Measurements from ENCODE around the gene HSPB6. TPM values are rescaled to one million over a fixed set of nuclear protein-coding genes. Genes with fewer than 3 reads are reported as not detected.
"Not testable (repeated sequence)": the region's sequence is repeated elsewhere in the genome, so short reads cannot be mapped to it uniquely, and the experiment has no call there.

Gene HSPB6
- total RNA-seq, 1 donor from 2014 or later = 0.37 TPM

GRCh38 chr19:35775046-35775297 is 18.1 kb upstream of the HSPB6 start:
- TF ChIP-seq CTCF (conservative IDR thresholded peaks at IDR 0.05) = no peak
- H3K27me3 Mint-ChIP-seq (ENCODE audit: low read depth) = peaks cover 9% of the 10 kb centered on the region
- peak overlapping the region; percentile 91 for H3K4me3 Mint-ChIP-seq
- no peak for DNase-seq (ENCODE audit: low read depth, low spot score)
- H3K36me3 Mint-ChIP-seq (ENCODE audit: low read depth) = peaks cover 2% of the 10 kb centered on the region
- no peak overlapping the region for H3K27ac Mint-ChIP-seq (ENCODE audit: unreplicated experiment)
- no peaks in the 10 kb centered on the region for H3K9me3 Mint-ChIP-seq
- peaks cover 34% of the 10 kb centered on the region for H3K4me1 Mint-ChIP-seq

- Mint-ChIP-seq H3K4me3 (peak overlapping the region; percentile 91), H3K27me3 (ENCODE audit: low read depth) (peaks cover 9% of the 10 kb centered on the region), H3K4me1 (peaks cover 34% of the 10 kb centered on the region), H3K27ac (ENCODE audit: unreplicated experiment) (no peak overlapping the region), H3K36me3 (ENCODE audit: low read depth) (peaks cover 2% of the 10 kb centered on the region), H3K9me3 (no peaks in the 10 kb centered on the region)
- TF ChIP-seq CTCF (conservative IDR thresholded peaks at IDR 0.05) = no peak
- DNase-seq (ENCODE audit: low read depth, low spot score) = no peak
Observed at GRCh38 chr19:35774274-35775045, 17.6 kb upstream of the HSPB6 start.

- peaks cover 9% of the 10 kb centered on the region for H3K27me3 Mint-ChIP-seq (ENCODE audit: low read depth)
- peaks cover 39% of the 10 kb centered on the region for H3K4me1 Mint-ChIP-seq
- H3K9me3 Mint-ChIP-seq = no peaks in the 10 kb centered on the region
- H3K36me3 Mint-ChIP-seq (ENCODE audit: low read depth) = peaks cover 6% of the 10 kb centered on the region
- H3K4me3 Mint-ChIP-seq = peak overlapping the region; percentile 71
- no peak overlapping the region for H3K27ac Mint-ChIP-seq (ENCODE audit: unreplicated experiment)
- no peak for DNase-seq (ENCODE audit: low read depth, low spot score)
- TF ChIP-seq CTCF (conservative IDR thresholded peaks at IDR 0.05) = no peak
Observed at GRCh38 chr19:35773020-35773806, 16.4 kb upstream of the HSPB6 start.

- DNase-seq (ENCODE audit: low read depth, low spot score); H3K27ac Mint-ChIP-seq (ENCODE audit: unreplicated experiment); H3K9me3 Mint-ChIP-seq; H3K4me3 Mint-ChIP-seq; H3K36me3 Mint-ChIP-seq (ENCODE audit: low read depth); H3K27me3 Mint-ChIP-seq (ENCODE audit: low read depth): not testable (repeated sequence)
- H3K4me1 Mint-ChIP-seq = peaks cover 32% of the 10 kb centered on the region
Observed at GRCh38 chr19:35772362-35772761, 15.5 kb upstream of the HSPB6 start.

- no peaks in the 10 kb centered on the region for H3K9me3 Mint-ChIP-seq
- no peaks in the 10 kb centered on the region for H3K27me3 Mint-ChIP-seq (ENCODE audit: low read depth)
- DNase-seq (ENCODE audit: low read depth, low spot score) = no peak
- H3K4me1 Mint-ChIP-seq = peaks cover 5% of the 10 kb centered on the region
- TF ChIP-seq CTCF (conservative IDR thresholded peaks at IDR 0.05) = no peak
- H3K27ac Mint-ChIP-seq (ENCODE audit: unreplicated experiment) = no peak overlapping the region
- peaks cover 6% of the 10 kb centered on the region for H3K36me3 Mint-ChIP-seq (ENCODE audit: low read depth)
- H3K4me3 Mint-ChIP-seq = no peak overlapping the region
Observed at GRCh38 chr19:35768082-35768421, 11.2 kb upstream of the HSPB6 start.
